Mesenteric fat pad (tissue), 1 donor: ENCODE measurements around the gene PZP. TPM values are rescaled to one million over a fixed set of nuclear protein-coding genes. Genes with fewer than 3 reads are reported as not detected.
"Not testable (repeated sequence)": the region's sequence is repeated elsewhere in the genome, so short reads cannot be mapped to it uniquely, and the experiment has no call there.

ENCODE experiments used
- DNase-seq: peaks from one replicate; pipeline ENCODE4 v3.0.0-alpha.2; 2020; ENCODE audit warnings: low spot score
- long read RNA-seq: library from polyadenylated mRNA; unstranded; transcript quantifications from one replicate; pipeline ENCODE4 v2.0.0, GENCODE V29; 2020
- total RNA-seq: library from RNA; stranded (reverse); fragmentation: NEBNext Ultra II Directional; extraction: Animal tissue kit (Norgen Biotek cat#: 25700); gene quantifications from one replicate; pipeline ENCODE4 v1.2.1, GENCODE V29; 2021
- donor health status: DM: yes; HTN: yes; CAD: no.

PZP gene
- 0.61 TPM for total RNA-seq
- long read RNA-seq, partial matches to known transcripts: 2 of 8 reads
- long read RNA-seq, other reads (novel, unspliced or antisense): 6 of 8 reads

GRCh38 chr12:9208229-9208628, at the start of gene PZP:
Gene PZP (minus strand): TSS chr12:9208395. CDS start chr12:9208341, 54 bp downstream.
- DNase-seq: no peak

- no peak for DNase-seq
These were observed 48.7 kb upstream of the PZP start for GRCh38 chr12:9256758-9257405.

DNA sequence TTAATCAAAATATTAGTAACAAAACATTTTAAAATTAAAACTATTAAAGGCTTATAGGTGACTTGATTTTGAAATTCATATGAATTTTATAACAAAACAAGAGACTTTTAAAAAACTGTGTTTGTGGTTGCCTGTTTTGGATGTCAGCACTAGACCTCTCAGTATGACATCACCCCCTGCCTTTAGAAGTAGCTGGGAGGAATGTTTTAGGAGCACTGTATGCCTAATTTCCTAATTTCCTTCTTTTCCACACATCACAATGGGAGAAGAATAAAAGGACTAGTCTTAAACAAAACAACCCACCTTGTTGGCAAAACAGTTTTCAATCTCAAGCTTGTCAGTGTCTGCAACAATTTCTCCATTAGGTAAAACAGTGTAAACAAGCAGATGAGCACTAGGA, 48.1 kb upstream of the PZP start:
- no peak for DNase-seq

DNA sequence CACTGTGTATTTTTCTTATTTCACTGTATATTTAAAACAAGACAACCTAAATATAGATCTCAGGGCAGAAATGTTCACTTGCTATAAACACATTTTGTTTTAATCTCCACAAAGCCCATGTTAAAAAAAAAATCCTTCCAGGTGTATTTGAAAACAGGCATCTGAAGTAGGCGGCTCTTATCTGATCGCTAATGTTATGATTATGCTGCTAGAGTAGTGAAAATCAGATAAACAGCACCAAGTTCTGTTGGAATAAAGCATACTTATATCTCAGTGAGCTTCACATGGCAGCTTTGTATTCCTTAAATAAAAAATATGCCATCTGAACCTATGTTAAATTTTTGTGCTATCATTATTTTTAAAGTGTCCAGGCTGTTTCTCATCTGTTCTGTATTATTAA, 47.6 kb upstream of the PZP start:
- DNase-seq: no peak

DNA sequence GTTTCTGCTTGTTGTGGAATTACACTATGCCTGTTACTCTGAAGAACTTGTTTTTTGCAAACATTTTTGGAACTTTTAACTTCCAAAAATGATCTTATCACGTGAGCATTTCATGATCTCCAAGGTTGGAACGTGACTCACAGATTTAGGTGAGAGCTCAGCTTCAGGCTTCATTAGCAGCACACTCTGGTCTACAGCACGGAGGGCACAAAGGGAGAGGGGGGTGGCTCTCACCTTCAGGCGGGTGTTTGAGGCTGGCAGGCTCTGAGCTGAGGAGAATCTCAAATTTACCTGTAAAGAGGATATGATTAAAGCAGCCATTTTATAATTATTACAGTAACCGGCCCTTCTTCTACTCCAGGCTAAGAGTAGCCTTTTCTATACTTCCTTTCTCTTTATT, 45.3 kb upstream of the PZP start:
- no peak for DNase-seq

GRCh38 chr12:9252791-9253190, 44.6 kb upstream of the PZP start:
- DNase-seq: not testable (repeated sequence)

- DNase-seq: no peak
These were observed 44.1 kb upstream of the PZP start for GRCh38 chr12:9252256-9252655.

DNA sequence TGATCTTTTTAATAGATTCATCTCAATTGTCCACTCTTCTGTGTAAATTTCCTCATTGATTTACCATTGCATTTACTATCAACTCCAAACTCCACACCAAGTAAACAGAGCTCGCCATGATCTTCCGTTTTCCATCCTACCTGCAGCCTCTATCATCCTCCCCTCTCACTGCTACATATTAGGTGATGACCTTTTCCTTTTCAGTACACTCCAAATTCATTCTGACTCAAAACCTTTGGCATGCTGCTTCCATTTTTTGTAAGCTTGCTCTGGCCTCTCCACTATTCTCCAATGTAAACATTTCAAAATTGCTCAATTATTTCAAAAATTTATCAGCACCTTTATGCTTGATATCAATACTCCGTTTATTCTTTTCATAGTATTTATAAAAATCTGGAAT, 40.2 kb upstream of the PZP start:
- DNase-seq: no peak

GRCh38 chr12:9244894-9245293, 36.7 kb upstream of the PZP start:
- DNase-seq: no peak

GRCh38 chr12:9243999-9244649, 35.9 kb upstream of the PZP start:
- no peak for DNase-seq

GRCh38 chr12:9241301-9241700, 33.1 kb upstream of the PZP start:
- DNase-seq: no peak

DNA sequence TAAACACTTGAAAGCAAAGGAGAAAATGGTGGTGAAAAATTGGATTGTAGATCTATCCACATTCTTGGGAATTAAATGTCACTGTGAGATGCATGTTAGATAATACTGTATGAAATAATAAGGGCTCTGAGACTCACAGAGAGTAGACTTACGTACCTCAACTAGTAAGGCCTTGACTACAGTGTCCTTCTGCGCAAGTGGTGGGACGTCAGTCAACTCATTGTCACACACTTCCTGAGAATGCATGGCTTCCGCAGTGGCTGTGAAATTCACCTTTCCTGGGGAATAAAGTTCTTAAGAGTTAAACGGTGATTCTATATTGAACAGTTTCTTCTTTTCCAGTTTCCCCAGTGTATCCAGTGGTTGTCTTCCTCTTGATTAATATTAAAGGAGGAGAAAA, 32.6 kb upstream of the PZP start:
- DNase-seq: no peak

DNA sequence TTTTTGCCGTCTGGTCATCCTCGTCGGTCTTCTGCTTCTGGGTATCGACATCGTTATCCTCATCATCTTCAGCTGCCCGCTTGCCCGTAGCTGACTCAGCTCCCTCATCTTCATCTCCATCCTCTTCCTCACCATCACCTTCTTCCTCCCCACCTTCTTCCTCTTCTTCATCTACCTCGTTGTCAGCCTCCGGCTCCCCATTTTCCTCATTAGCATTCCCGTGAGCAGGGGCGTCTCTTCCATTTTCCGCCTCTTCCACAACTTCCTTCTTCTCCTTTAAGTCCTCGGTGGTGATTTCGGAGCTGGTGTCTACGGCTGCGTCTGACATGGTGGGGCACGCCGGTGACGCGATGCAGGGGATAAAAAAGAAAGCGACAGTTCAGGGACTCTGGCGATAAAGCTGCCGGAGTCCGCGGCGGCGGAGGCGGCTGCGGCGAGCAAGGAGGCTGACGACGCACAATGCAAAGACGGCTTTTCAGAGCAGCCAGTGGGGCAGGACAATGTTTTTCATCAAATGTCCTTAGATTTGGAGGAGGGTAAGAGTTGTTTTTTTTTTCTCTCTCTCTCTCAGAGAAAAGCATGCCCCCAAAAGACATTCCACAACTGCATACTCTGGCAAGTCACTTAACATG, 31.9 kb upstream of the PZP start:
- DNase-seq: not testable (repeated sequence)

GRCh38 chr12:9237286-9237685, 29.1 kb upstream of the PZP start:
- no peak for DNase-seq

GRCh38 chr12:9235519-9235918, 27.3 kb upstream of the PZP start:
- no peak for DNase-seq

- DNase-seq: no peak
These were observed 19.8 kb upstream of the PZP start for GRCh38 chr12:9227950-9228349.

GRCh38 chr12:9223830-9224229, 15.6 kb upstream of the PZP start:
- no peak for DNase-seq

GRCh38 chr12:9221483-9221882, 13.3 kb upstream of the PZP start:
- no peak for DNase-seq

GRCh38 chr12:9221011-9221410, 12.8 kb upstream of the PZP start:
- DNase-seq: not testable (repeated sequence)

DNA sequence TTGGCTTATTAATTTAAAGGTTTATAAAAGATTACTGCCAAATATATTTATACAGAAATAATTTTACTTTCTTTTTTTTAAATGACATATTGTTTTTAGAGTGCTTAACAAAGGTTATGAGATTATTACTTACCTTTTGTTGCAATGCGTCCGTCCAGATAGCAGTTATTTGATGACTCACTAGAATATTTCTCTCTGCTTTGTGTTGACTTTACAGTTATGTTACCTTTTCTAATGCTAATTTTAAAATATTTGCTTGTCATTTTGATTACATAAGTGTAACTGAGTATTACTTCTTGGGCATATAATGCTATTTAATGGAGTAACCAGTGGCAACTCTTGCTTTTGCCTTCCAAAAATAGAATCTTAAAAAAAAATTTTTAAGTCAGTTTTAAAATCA, 6.3 kb upstream of the PZP start:
- no peak for DNase-seq

DNA sequence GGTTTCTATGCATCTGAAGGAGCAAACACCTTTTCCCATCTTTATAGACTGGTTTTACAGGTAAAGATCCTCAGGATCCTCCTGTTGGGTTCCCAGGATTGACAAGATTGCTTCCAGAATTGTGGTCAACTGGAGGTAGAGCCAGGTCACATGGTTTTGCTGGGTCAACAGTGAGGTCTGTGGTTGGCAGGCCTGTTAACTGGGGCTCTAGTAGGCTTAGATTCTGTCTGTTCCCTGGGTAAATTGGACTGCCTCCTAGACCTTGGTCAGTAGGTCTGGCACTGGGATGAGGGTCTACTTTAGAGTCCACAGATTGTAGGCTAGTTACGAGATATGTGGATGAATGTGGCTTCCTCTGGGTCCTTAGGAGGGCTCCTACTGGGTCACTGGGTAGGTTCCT, 3.5 kb upstream of the PZP start:
- DNase-seq: no peak

GRCh38 chr12:9204380-9204779, 3.8 kb downstream of the PZP start:
- DNase-seq: no peak

DNA sequence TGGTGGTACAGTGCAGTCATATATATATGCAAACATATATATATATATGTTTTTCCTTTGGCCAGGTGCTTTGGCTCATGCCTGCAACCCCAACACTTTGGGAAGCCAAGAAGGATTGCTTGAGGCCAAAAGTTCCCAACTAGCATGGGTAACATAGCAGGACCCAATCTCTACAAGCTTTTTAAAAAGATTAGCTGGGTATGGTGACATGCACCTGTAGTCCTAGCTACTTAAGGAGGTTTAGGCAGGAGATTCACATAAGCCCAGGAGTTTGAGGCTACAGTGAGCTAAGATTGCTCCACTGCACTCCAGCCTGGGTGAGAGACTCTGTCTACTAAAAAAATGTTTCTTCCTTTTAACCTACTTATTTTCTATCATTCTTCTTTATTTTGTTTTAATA, 10.2 kb downstream of the PZP start:
- DNase-seq: no peak
